Osteoblast (primary cell): ENCODE results near the gene ARHGAP23. TPM values are rescaled to one million over a fixed set of nuclear protein-coding genes. Genes with fewer than 3 reads are reported as not detected.

Experiments
- DNase-seq: peaks from one replicate; pipeline ENCODE4 v3.0.0; 2011; ENCODE audit warnings: low spot score, mixed read lengths; ENCODE audit not compliant: insufficient read length; ENCODE audit errors: missing footprints
- H2AFZ ChIP-seq: 2 replicates; pipeline ENCODE4 v1.6.0; 2011; ENCODE audit warnings: mild to moderate bottlenecking, low read length
- H3K27ac ChIP-seq: 2 replicates; pipeline ENCODE4 v1.5.1; 2011; ENCODE audit warnings: mild to moderate bottlenecking, low read depth, low read length, moderate library complexity
- H3K27me3 ChIP-seq: 2 replicates; pipeline ENCODE4 v1.6.0; 2012; ENCODE audit warnings: mild to moderate bottlenecking, control low read depth, inconsistent platforms, low read length, moderate library complexity; ENCODE audit not compliant: insufficient read depth
- H3K36me3 ChIP-seq: 2 replicates; pipeline ENCODE4 v1.5.1; 2011; ENCODE audit warnings: mild to moderate bottlenecking, low read length, control low read depth, moderate library complexity; ENCODE audit not compliant: insufficient read depth
- H3K4me1 ChIP-seq: 2 replicates; pipeline ENCODE4 v1.5.1; 2011; ENCODE audit warnings: mild to moderate bottlenecking, low read length, control low read depth, moderate library complexity; ENCODE audit not compliant: insufficient read depth
- H3K4me2 ChIP-seq: 2 replicates; pipeline ENCODE4 v1.6.0; 2011; ENCODE audit warnings: mild to moderate bottlenecking, low read length; ENCODE audit not compliant: insufficient read depth
- H3K4me3 ChIP-seq: fragments of 200-600 bp; sonication (generic); 3 replicates; pipeline ENCODE4 v1.5.1; 2012; ENCODE audit warnings: mild to moderate bottlenecking, low read length, inconsistent platforms; ENCODE audit not compliant: insufficient read depth
- H3K79me2 ChIP-seq: 2 replicates; pipeline ENCODE4 v1.6.0; 2012; ENCODE audit warnings: mild to moderate bottlenecking, low read length, control low read depth, inconsistent platforms; ENCODE audit not compliant: insufficient read depth
- H3K9me3 ChIP-seq: 2 replicates; pipeline ENCODE4 v1.5.1; 2011; ENCODE audit warnings: low read depth, low read length, control low read depth
- H4K20me1 ChIP-seq: 2 replicates; pipeline ENCODE4 v1.6.0; 2012; ENCODE audit warnings: mild to moderate bottlenecking, low read length, control low read depth; ENCODE audit not compliant: insufficient read depth
- CTCF ChIP-seq: IDR thresholded peaks from 2 replicates; pipeline ENCODE4 v1.5.1; 2011; ENCODE audit warnings: mild to moderate bottlenecking, low read depth, low read length, moderate library complexity; ENCODE audit errors: extremely low read depth
- total RNA-seq: library from RNA; depleted of rRNA; stranded (reverse); fragments of >200 nt; gene quantifications from 2 replicates; pipeline ENCODE4 v1.2.3, GENCODE V29; 2012

ARHGAP23 gene
- total RNA-seq, 1 donor = 47.0 TPM

- peak; percentile 56 for DNase-seq
- no peaks in the 10 kb centered on the region for H3K9me3 ChIP-seq
- TF ChIP-seq CTCF = no peak
- H3K79me2 ChIP-seq = peaks cover 91% of the 10 kb centered on the region
- H4K20me1 ChIP-seq = peaks cover 77% of the 10 kb centered on the region
- H3K4me1 ChIP-seq = peaks cover 28% of the 10 kb centered on the region
- no peak overlapping the region for H3K27ac ChIP-seq
- H3K27me3 ChIP-seq = no peaks in the 10 kb centered on the region
- H3K4me3 ChIP-seq = no peak overlapping the region
- H3K36me3 ChIP-seq = peaks cover 51% of the 10 kb centered on the region
- no peak overlapping the region for H2AFZ ChIP-seq
- H3K4me2 ChIP-seq = no peak overlapping the region
These were observed 30.3 kb downstream of the ARHGAP23 start for GRCh38 chr17:38458521-38458920.

GRCh38 chr17:38459567-38459966 lies 31.3 kb downstream of the ARHGAP23 start:
- H3K27ac ChIP-seq = no peak overlapping the region
- DNase-seq = peak; percentile 43
- H3K9me3 ChIP-seq = no peaks in the 10 kb centered on the region
- no peak overlapping the region for H3K4me2 ChIP-seq
- H3K79me2 ChIP-seq = peaks cover 91% of the 10 kb centered on the region
- TF ChIP-seq CTCF = no peak
- H3K27me3 ChIP-seq = no peaks in the 10 kb centered on the region
- H2AFZ ChIP-seq = no peak overlapping the region
- H4K20me1 ChIP-seq = peaks cover 77% of the 10 kb centered on the region
- peaks cover 34% of the 10 kb centered on the region for H3K4me1 ChIP-seq
- H3K36me3 ChIP-seq = peaks cover 53% of the 10 kb centered on the region
- no peak overlapping the region for H3K4me3 ChIP-seq

- peak; percentile 26 for DNase-seq
- Histone ChIP-seq H3K79me2 (peaks cover 85% of the 10 kb centered on the region), H3K4me2 (no peak overlapping the region), H3K9me3 (no peaks in the 10 kb centered on the region), H3K4me3 (no peak overlapping the region), H4K20me1 (peaks cover 71% of the 10 kb centered on the region), H3K27ac (no peak overlapping the region), H3K27me3 (no peaks in the 10 kb centered on the region), H2AFZ (no peak overlapping the region), H3K36me3 (peaks cover 53% of the 10 kb centered on the region), H3K4me1 (peaks cover 32% of the 10 kb centered on the region)
- no peak for TF ChIP-seq CTCF
These were observed 31.9 kb downstream of the ARHGAP23 start for GRCh38 chr17:38460082-38460715.

GRCh38 chr17:38460716-38461630 lies 32.7 kb downstream of the ARHGAP23 start:
- peaks cover 69% of the 10 kb centered on the region for H4K20me1 ChIP-seq
- H3K27me3 ChIP-seq = no peaks in the 10 kb centered on the region
- H3K4me2 ChIP-seq = no peak overlapping the region
- peaks cover 32% of the 10 kb centered on the region for H3K4me1 ChIP-seq
- H3K36me3 ChIP-seq = peaks cover 54% of the 10 kb centered on the region
- no peaks in the 10 kb centered on the region for H3K9me3 ChIP-seq
- peak; percentile 66 for DNase-seq
- H3K4me3 ChIP-seq = no peak overlapping the region
- H2AFZ ChIP-seq = no peak overlapping the region
- peaks cover 83% of the 10 kb centered on the region for H3K79me2 ChIP-seq
- no peak for TF ChIP-seq CTCF
- H3K27ac ChIP-seq = no peak overlapping the region
